Psoas muscle (tissue), 8 donors: Measurements from ENCODE around the gene DIP2C. TPM values are rescaled to one million over a fixed set of nuclear protein-coding genes. Genes with fewer than 3 reads are reported as not detected.

Experiments
- ATAC-seq, 4 donors: fragments of 200-7000 bp; cut with Tn5 transposase; one replicate each; pipeline ENCODE4 v1.9.1; 2020; ENCODE audit warnings: moderate library complexity in 3 of 4, mild to moderate bottlenecking in 2 of 4
- DNase-seq, 2 donors: peaks; one replicate each; pipeline ENCODE4 v3.0.0-alpha.2; 2020
- H3K27ac ChIP-seq: fragments of 200-600 bp; one replicate; pipeline ENCODE4 v1.8.0; 2022
- H3K27me3 ChIP-seq, 3 donors: fragments of 200-600 bp in 1 of 3; one replicate each; pipeline versions ENCODE4 v1.6.1 to v1.8.0; 2013 to 2022; ENCODE audit warnings: low read length in 2 of 3, mild to moderate bottlenecking in 2 of 3, moderate library complexity in 1 of 3; ENCODE audit not compliant: insufficient read depth in 3 of 3
- H3K36me3 ChIP-seq, 2 donors: fragments of 200-600 bp in 1 of 2; one replicate each; pipeline versions ENCODE4 v1.6.1 to v1.8.0; 2013 to 2022; ENCODE audit warnings: low read depth in 1 of 2, mild to moderate bottlenecking in 1 of 2, moderate library complexity in 1 of 2; ENCODE audit not compliant: insufficient read depth in 1 of 2
- H3K4me1 ChIP-seq: fragments of 200-600 bp; one replicate; pipeline ENCODE4 v1.8.0; 2022
- H3K4me3 ChIP-seq: fragments of 200-600 bp; one replicate; pipeline ENCODE4 v1.8.0; 2022; ENCODE audit warnings: mild to moderate bottlenecking
- H3K9me3 ChIP-seq: fragments of 200-600 bp; one replicate; pipeline ENCODE4 v1.8.0; 2022
- WGBS, 3 donors: extraction: QIAGEN DNeasy Blood & Tissue Kit; methylation state at CpG; one replicate each; pipeline versions ENCODE4 v1.1.6 to v1.1.7; 2013; 5-methylcytosine and 5-hydroxymethylcytosine counted together
- intact Hi-C, 2 donors: fragments of 100-400 bp; cut with DNase I; formaldehyde crosslinking; loops; one replicate each; pipeline versions ENCODE4 v1.11.0 to v1.14.2; 2022
- polyA plus RNA-seq, 3 donors: library from polyadenylated mRNA; stranded (reverse); fragments of 200-250 nt; gene quantifications; one replicate each; pipeline ENCODE4 v1.2.3, GENCODE V29; 2013
- total RNA-seq, 4 donors: library from RNA; stranded (reverse); fragmentation: NEBNext Ultra II Directional in 2 of 4; extraction: Animal tissue kit (Norgen Biotek cat#: 25700) in 2 of 4; gene quantifications; one replicate each; pipeline versions ENCODE4 v1.2.1 to v1.2.4, GENCODE V29; 2021 to 2023
- TF ChIP-seq, protein P1 (sequence below): fragments of 200-600 bp; IDR thresholded peaks from one replicate; pipeline ENCODE4 v1.8.0; 2022; ENCODE audit warnings: antibody characterized with exemption
- donor health status: healthy with polysubstance abuse.
- donor health status: DM: no; HTN: no; CAD: no; lungs with moderate emphysema.
- donor health status: Bipolar disorder and iron deficiency.
- donor health status: healthy.
- donor health status: DM: yes; HTN: yes; CAD: no.
- donor health status: DM: no; HTN: no; CAD: no.
- donor health status: DM: no; HTN: no; CAD: no.
- donor health status: DM: yes; HTN: yes; CAD: no.

DIP2C gene
- total and polyA plus RNA-seq, 7 donors, result 7.7 to 32.0 (median 25.0) TPM

- no peak overlapping the region for H3K27ac ChIP-seq
- peaks cover 9 to 95% of the 10 kb centered on the region in 2 donors for H3K36me3 ChIP-seq
- H3K27me3 ChIP-seq, result no peaks in the 10 kb centered on the region
- no peak overlapping the region for H3K4me3 ChIP-seq
- 91 to 94% (median 93%) methylated on average over 9 of the region's 9 CpGs for WGBS, 3 donors
- no peaks in the 10 kb centered on the region for H3K4me1 ChIP-seq
- DNase-seq (no peak), ATAC-seq (no peak)
- TF ChIP-seq, protein P1, sequence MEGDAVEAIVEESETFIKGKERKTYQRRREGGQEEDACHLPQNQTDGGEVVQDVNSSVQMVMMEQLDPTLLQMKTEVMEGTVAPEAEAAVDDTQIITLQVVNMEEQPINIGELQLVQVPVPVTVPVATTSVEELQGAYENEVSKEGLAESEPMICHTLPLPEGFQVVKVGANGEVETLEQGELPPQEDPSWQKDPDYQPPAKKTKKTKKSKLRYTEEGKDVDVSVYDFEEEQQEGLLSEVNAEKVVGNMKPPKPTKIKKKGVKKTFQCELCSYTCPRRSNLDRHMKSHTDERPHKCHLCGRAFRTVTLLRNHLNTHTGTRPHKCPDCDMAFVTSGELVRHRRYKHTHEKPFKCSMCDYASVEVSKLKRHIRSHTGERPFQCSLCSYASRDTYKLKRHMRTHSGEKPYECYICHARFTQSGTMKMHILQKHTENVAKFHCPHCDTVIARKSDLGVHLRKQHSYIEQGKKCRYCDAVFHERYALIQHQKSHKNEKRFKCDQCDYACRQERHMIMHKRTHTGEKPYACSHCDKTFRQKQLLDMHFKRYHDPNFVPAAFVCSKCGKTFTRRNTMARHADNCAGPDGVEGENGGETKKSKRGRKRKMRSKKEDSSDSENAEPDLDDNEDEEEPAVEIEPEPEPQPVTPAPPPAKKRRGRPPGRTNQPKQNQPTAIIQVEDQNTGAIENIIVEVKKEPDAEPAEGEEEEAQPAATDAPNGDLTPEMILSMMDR, result no peak
- intact Hi-C loops, result no loop called here
- no peaks in the 10 kb centered on the region for H3K9me3 ChIP-seq
Measured at GRCh38 chr10:246431-246830, 443.0 kb downstream of the DIP2C start.

GRCh38 chr10:244227-244626, 445.2 kb downstream of the DIP2C start:
- no peaks in the 10 kb centered on the region for H3K27me3 ChIP-seq
- WGBS, 3 donors, result 94 to 96% (median 94%) methylated on average over 7 of the region's 7 CpGs
- DNase-seq (no peak), ATAC-seq (no peak)
- H3K4me1 ChIP-seq, result no peaks in the 10 kb centered on the region
- H3K9me3 ChIP-seq, result no peaks in the 10 kb centered on the region
- TF ChIP-seq, protein P1, result no peak
- intact Hi-C loops, result no loop called here
- peaks cover 9 to 95% of the 10 kb centered on the region in 2 donors for H3K36me3 ChIP-seq
- no peak overlapping the region for H3K27ac ChIP-seq
- H3K4me3 ChIP-seq, result no peak overlapping the region

GRCh38 chr10:241966-242643, 447.4 kb downstream of the DIP2C start:
- TF ChIP-seq, protein P1, result no peak
- Histone ChIP-seq H3K36me3 (peaks cover 7 to 92% of the 10 kb centered on the region in 2 donors), H3K27ac (no peak overlapping the region), H3K4me3 (no peak overlapping the region), H3K9me3 (no peaks in the 10 kb centered on the region), H3K4me1 (no peaks in the 10 kb centered on the region), H3K27me3 (no peaks in the 10 kb centered on the region)
- intact Hi-C loops, result no loop called here
- 68 to 76% (median 73%) methylated on average over 9 of the region's 9 CpGs for WGBS, 3 donors
- DNase-seq (no peak), ATAC-seq (no peak)

DNA sequence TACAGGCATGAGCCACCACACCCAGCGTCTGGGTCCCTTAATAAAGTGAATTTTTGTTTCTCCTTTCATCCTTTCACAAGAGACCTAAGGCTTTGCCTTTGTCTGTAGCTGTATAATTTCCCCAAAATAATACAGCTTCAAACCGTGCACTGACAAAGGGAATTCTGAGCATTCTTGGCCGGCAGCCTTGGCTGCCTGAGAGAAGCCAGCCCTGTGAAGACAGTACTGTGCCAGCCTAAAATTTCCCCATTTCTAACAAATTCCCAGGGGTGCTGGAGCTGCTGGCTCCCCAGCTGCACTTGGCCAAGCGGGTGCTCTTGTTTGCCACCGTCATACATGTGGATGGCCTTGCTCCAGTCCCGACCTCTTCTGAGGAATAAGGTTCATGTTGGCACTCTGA, 448.0 kb downstream of the DIP2C start:
- intact Hi-C loops, result no loop called here

More for the DNA sequence above, 448.0 kb downstream of the DIP2C start:
- H3K9me3 ChIP-seq, result no peaks in the 10 kb centered on the region
- no peak overlapping the region for H3K4me3 ChIP-seq
- H3K27ac ChIP-seq, result no peak overlapping the region
- 50 to 67% (median 61%) methylated on average over 6 of the region's 6 CpGs for WGBS, 3 donors
- H3K27me3 ChIP-seq, result no peaks in the 10 kb centered on the region
- DNase-seq (no peak), ATAC-seq (no peak)
- peaks cover 3 to 91% of the 10 kb centered on the region in 2 donors for H3K36me3 ChIP-seq
- TF ChIP-seq, protein P1, result no peak
- no peaks in the 10 kb centered on the region for H3K4me1 ChIP-seq
